H1 (cell line): ENCODE data around the gene USP17L5.
"Not testable (repeated sequence)": the region's sequence is repeated elsewhere in the genome, so short reads cannot be mapped to it uniquely, and the experiment has no call there.

Experiments used
- BRCA1 ChIP-seq: IDR thresholded peaks from 2 replicates; pipeline ENCODE4 v1.6.1; 2012; ENCODE audit warnings: low read depth, low read length, improper control_type of control experiment
- CHD1 ChIP-seq: IDR thresholded peaks from 2 replicates; pipeline ENCODE4 v1.6.1; 2012; ENCODE audit warnings: low read depth, low read length, improper control_type of control experiment
- CHD2 ChIP-seq: IDR thresholded peaks from 2 replicates; pipeline ENCODE4 v1.6.1; 2012; ENCODE audit warnings: low read length, improper control_type of control experiment
- CTCF ChIP-seq, 3 experiments: IDR thresholded peaks; 1 replicate in 2 of 3; 2 replicates in 1 of 3; pipeline versions ENCODE4 v1.5.1 to v1.6.1; 2011; ENCODE audit warnings: low read length in 3 of 3, mild to moderate bottlenecking in 3 of 3, inconsistent platforms in 2 of 3, low read depth in 1 of 3, moderate library complexity in 1 of 3; ENCODE audit not compliant: insufficient read depth in 1 of 3; ENCODE audit errors: control extremely low read depth in 1 of 3
- E2F6 ChIP-seq: IDR thresholded peaks from 2 replicates; pipeline ENCODE4 v1.6.1; 2012; ENCODE audit warnings: inconsistent platforms
- EZH2 ChIP-seq: fragments of 200-600 bp; sonication (generic); IDR thresholded peaks from 2 replicates; pipeline ENCODE4 v1.7.1; 2012; ENCODE audit warnings: low read depth, mild to moderate bottlenecking, moderate library complexity, low read length, inconsistent platforms; ENCODE audit not compliant: severe bottlenecking
- FOSL1 ChIP-seq: IDR thresholded peaks from 2 replicates; pipeline ENCODE4 v1.6.1; 2011; ENCODE audit warnings: mild to moderate bottlenecking, low read depth, low read length, moderate library complexity; ENCODE audit not compliant: insufficient read depth
- JUN ChIP-seq: IDR thresholded peaks from 2 replicates; pipeline ENCODE4 v1.6.1; 2011; ENCODE audit warnings: low read depth, mild to moderate bottlenecking, improper control_type of control experiment, low read length
- RXRA ChIP-seq: IDR thresholded peaks from 2 replicates; pipeline ENCODE4 v1.6.1; 2011; ENCODE audit warnings: low read depth, mild to moderate bottlenecking, low read length, moderate library complexity; ENCODE audit not compliant: insufficient read depth
- SRF ChIP-seq: IDR thresholded peaks from 2 replicates; pipeline ENCODE4 v1.6.1; 2011; ENCODE audit warnings: mild to moderate bottlenecking, low read depth, low read length, moderate library complexity
- TAF1 ChIP-seq: IDR thresholded peaks from 2 replicates; pipeline ENCODE4 v1.6.1; 2011; ENCODE audit warnings: mild to moderate bottlenecking, low read depth, low read length
- TEAD4 ChIP-seq: IDR thresholded peaks from 2 replicates; pipeline ENCODE4 v1.6.1; 2012; ENCODE audit warnings: low read depth, low read length, inconsistent platforms, mixed read lengths
- ZNF274 ChIP-seq: IDR thresholded peaks from 2 replicates; pipeline ENCODE4 v1.7.0; 2012; ENCODE audit warnings: low read length, borderline replicate concordance; ENCODE audit errors: extremely low read depth
- TF ChIP-seq, protein P1 (sequence below): IDR thresholded peaks from 2 replicates; pipeline ENCODE4 v1.6.1; 2011; ENCODE audit warnings: low read length, improper control_type of control experiment

DNA sequence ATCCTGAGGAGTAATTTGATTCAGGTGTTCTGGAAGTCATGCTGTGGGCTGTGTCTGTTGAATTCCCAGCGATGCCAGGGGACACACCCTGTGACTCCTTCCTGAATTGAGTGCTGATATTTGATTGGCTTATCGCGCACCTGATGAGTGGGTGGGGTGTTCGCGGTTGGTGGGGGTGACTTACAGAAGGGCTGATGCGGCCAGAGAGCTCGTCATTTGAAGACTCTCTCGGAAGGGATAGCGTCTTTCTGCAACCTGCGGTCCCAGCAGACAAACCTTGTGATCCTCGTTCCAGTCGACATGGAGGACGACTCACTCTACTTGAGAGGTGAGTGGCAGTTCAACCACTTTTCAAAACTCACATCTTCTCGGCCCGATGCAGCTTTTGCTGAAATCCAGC, 23.6 kb downstream of the USP17L5 start, which contains the start of gene USP17L30:
- not testable (repeated sequence) for TF ChIP-seq SRF; CTCF (IDR thresholded peaks at IDR 0.05; ENCODE audit: control extremely low read depth in 1 of 3, insufficient read depth in 1 of 3, low read depth in 1 of 3, low read length in 3 of 3); TAF1; JUN; ZNF274; TEAD4; EZH2; CHD2; BRCA1; FOSL1; RXRA; E2F6; CHD1
- TF ChIP-seq, protein P1, sequence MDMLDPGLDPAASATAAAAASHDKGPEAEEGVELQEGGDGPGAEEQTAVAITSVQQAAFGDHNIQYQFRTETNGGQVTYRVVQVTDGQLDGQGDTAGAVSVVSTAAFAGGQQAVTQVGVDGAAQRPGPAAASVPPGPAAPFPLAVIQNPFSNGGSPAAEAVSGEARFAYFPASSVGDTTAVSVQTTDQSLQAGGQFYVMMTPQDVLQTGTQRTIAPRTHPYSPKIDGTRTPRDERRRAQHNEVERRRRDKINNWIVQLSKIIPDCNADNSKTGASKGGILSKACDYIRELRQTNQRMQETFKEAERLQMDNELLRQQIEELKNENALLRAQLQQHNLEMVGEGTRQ: not testable (repeated sequence)
